ENCODE measurements around the gene SHOC1.

DNA sequence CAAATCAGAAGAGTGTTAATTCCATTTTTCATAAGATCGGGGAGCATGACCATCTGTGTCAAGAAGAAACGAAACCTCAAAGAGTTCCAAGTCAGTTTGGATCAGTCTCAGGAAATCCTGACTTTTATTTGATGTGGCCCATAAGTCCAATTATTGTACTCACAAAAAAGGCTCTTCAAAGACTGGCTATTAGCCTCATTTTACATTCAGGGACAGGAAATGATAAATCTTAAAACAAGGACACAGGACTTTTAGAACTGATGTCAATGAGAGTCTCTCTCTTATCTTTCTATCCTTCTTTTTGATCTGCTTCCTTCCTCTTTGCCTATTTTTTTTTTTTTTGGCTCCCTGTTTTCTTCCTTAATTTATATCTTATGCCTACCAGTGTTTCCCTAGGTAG lies 43.7 kb upstream of the SHOC1 start:
- TF ChIP-seq NFIC (IDR thresholded peaks at IDR 0.05): no peak
- TF ChIP-seq TCF12 (IDR thresholded peaks at IDR 0.05; ENCODE audit: low read depth): no peak
- no peak for TF ChIP-seq EP300 (IDR thresholded peaks at IDR 0.05; ENCODE audit: borderline replicate concordance)
- no peak for TF ChIP-seq CEBPB (IDR thresholded peaks at IDR 0.05)
- TF ChIP-seq MAX (IDR thresholded peaks at IDR 0.05): no peak
- no peak for TF ChIP-seq REST (IDR thresholded peaks at IDR 0.05; ENCODE audit: low read depth)
- no peak for TF ChIP-seq TAF1 (IDR thresholded peaks at IDR 0.05; ENCODE audit: low read depth)
- TF ChIP-seq ZBTB7A (IDR thresholded peaks at IDR 0.05; ENCODE audit: low read depth): no peak
- TF ChIP-seq FOXM1 (IDR thresholded peaks at IDR 0.05; ENCODE audit: borderline replicate concordance, low read depth): no peak

Data from Ishikawa (cell line).